Lower leg skin (tissue), 4 donors: ENCODE measurements around the gene HOPX. TPM values are rescaled to one million over a fixed set of nuclear protein-coding genes. Genes with fewer than 3 reads are reported as not detected.

Source experiments
- DNase-seq, 2 donors: peaks; one replicate each; pipeline ENCODE4 v3.0.0-alpha.2; 2019; ENCODE audit warnings: low spot score in 2 of 2
- H3K4me3 ChIP-seq: fragments of 200-600 bp; sonication (generic); 2 replicates; pipeline ENCODE4 v1.5.1; 2017; ENCODE audit warnings: mild to moderate bottlenecking, low read depth; ENCODE audit not compliant: poor library complexity, severe bottlenecking
- CTCF ChIP-seq, 3 donors: fragments of 450-650 bp; IDR thresholded peaks; one replicate each; pipeline ENCODE4 v1.5.1; 2016; ENCODE audit warnings: antibody characterized with exemption in 3 of 3, mild to moderate bottlenecking in 3 of 3, moderate library complexity in 2 of 3
- POLR2A ChIP-seq, 2 donors: fragments of 450-650 bp; IDR thresholded peaks; one replicate each; pipeline ENCODE4 v1.6.1; 2016 to 2017; ENCODE audit warnings: antibody characterized with exemption in 2 of 2, mild to moderate bottlenecking in 1 of 2, moderate library complexity in 1 of 2
- WGBS, 2 donors: methylation state at CpG; one replicate each; pipeline ENCODE4 v1.1.5; 2018; 5-methylcytosine and 5-hydroxymethylcytosine counted together
- intact Hi-C: fragments of 100-400 bp; cut with DNase I; formaldehyde crosslinking; loops from one replicate; pipeline ENCODE4 v1.15.0; 2023; ENCODE audit warnings: low total_unique reads
- total RNA-seq, 4 donors: library from RNA; depleted of rRNA; stranded (reverse); fragments of >200 nt; gene quantifications; one replicate each; pipeline ENCODE4 v1.1.0, GENCODE V29; 2016

HOPX gene
- total RNA-seq, 4 donors from 2014 or later: 1,330 to 2,611 (median 2,071) TPM

GRCh38 chr4:56652196-56652595 lies 28.9 kb downstream of the HOPX start:
- no peak for DNase-seq
- H3K4me3 ChIP-seq: no peak overlapping the region
- 83 to 85% methylated on average over 3 of the region's 3 CpGs for WGBS, 2 donors
- intact Hi-C loops: loop anchor here (10.0 kb wide), 1 partner anchor 153 kb away; no protein-coding TSS in a partner anchor
- no peak for TF ChIP-seq POLR2A (IDR thresholded peaks at IDR 0.05)

GRCh38 chr4:56651056-56651350 lies 30.1 kb downstream of the HOPX start:
- intact Hi-C loops: loop anchor here (10.0 kb wide), 1 partner anchor 154 kb away; no protein-coding TSS in a partner anchor
- WGBS, 2 donors: 93 to 97% methylated on average over 1 of the region's 1 CpG
- no peak for TF ChIP-seq POLR2A (IDR thresholded peaks at IDR 0.05)
- no peak for DNase-seq
- no peak overlapping the region for H3K4me3 ChIP-seq

- intact Hi-C loops: loop anchor here (10.0 kb wide), 1 partner anchor 154 kb away; no protein-coding TSS in a partner anchor
- H3K4me3 ChIP-seq: no peak overlapping the region
- TF ChIP-seq CTCF (IDR thresholded peaks at IDR 0.05): no peak
- no peak for TF ChIP-seq POLR2A (IDR thresholded peaks at IDR 0.05)
- no peak for DNase-seq
- 71 to 87% methylated on average over 6 of the region's 6 CpGs for WGBS, 2 donors
Observed at GRCh38 chr4:56650262-56651055, 30.6 kb downstream of the HOPX start.

GRCh38 chr4:56649445-56650261 lies 31.4 kb downstream of the HOPX start:
- intact Hi-C loops: loop anchor here (10.0 kb wide), 1 partner anchor 155 kb away; no protein-coding TSS in a partner anchor
- H3K4me3 ChIP-seq: no peak overlapping the region
- WGBS, 2 donors: 82 to 85% methylated on average over 5 of the region's 5 CpGs
- DNase-seq: no peak
- no peak for TF ChIP-seq CTCF (IDR thresholded peaks at IDR 0.05)
- no peak for TF ChIP-seq POLR2A (IDR thresholded peaks at IDR 0.05)

- no peak for TF ChIP-seq CTCF (IDR thresholded peaks at IDR 0.05)
- DNase-seq: no peak
- no peak overlapping the region for H3K4me3 ChIP-seq
- intact Hi-C loops: no loop called here
Observed at GRCh38 chr4:56648824-56649151, 32.3 kb downstream of the HOPX start.

GRCh38 chr4:56648021-56648823 lies 32.9 kb downstream of the HOPX start:
- DNase-seq: no peak
- intact Hi-C loops: no loop called here
- WGBS, 2 donors: 96 to 98% methylated on average over 5 of the region's 5 CpGs
- no peak for TF ChIP-seq POLR2A (IDR thresholded peaks at IDR 0.05)
- TF ChIP-seq CTCF (IDR thresholded peaks at IDR 0.05): no peak
- H3K4me3 ChIP-seq: no peak overlapping the region
